NCI-H1092 (cell line): ENCODE data around the gene COA7.
A peak's percentile ranks its signal among the peaks of the same experiment; 100 is the strongest.
"Not testable (repeated sequence)": the region's sequence is repeated elsewhere in the genome, so short reads cannot be mapped to it uniquely, and the experiment has no call there.

Experiments
- DNase-seq: peaks from one replicate; lab custom pipeline; 2025; lab: John Stamatoyannopoulos, UW

The COA7 gene

DNA sequence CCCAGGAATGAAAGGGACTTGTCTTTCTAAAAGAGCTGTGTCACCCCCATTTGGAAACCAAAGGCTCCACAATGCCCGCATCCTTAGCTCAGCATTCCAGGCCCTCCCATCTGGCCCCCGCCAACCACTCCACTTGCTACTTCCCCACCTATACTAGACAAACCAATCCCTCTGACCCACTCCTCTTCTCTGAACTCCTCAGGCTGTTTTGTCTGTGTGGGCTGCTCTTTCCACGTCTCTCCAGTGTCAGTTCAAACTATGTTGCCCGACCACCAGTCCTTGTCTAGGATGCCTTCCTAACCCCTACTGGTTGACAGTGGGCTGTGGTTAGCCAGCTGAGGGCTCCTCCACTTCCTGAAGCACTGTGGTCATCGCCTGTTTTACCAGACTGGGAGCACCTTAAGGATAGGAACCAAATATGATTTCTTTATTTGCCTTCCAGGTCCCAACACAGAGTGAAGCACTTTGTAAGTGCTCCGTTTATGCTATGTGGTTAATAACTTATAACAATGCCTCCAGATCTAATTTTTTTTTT is 8.1 kb upstream of the COA7 start:
- DNase-seq = no peak

DNA sequence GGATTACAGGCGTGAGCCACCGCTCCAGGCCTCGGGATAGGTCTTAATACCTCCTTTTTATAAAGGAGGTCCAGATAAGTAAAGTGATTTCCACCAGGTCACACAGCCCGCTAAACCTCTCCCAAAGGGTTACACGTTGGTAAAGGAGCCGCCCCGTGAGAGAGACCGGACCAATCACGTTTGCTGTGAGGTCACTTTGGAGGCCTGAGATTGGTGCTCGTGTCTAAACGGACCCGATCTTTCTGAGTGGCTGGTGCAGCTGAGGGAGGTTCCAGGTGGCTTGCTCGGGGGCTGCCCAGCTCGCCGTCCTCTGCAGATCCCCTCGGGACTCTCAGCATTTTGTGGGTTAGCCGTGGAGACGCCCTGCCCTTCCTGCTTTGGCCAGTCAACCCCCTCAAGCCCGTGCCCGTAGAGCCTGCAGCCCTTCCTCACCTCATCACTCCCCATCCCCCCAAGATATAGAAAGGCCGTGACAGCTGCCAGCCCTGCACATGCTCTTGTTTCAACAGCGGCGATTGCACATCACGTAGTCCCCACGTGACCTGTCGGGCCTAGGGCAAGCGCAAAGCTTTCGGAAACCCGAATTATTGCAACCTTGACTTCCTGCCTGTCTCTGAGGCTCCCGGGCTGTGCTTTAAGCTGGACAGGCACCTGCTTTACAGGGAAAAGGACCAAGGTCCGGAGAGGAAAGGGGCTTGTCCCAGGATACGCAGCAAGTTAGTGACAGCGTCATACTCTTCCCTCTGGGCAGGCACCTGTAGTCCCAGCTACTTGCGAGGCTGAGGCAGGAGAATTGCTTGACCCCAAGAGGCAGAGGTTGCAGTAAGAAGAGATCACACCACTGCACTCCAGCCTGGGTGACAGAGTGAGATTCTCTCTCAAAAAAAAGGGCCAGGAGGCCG is 5.0 kb upstream of the COA7 start:
- DNase-seq = peak; percentile 79

DNA sequence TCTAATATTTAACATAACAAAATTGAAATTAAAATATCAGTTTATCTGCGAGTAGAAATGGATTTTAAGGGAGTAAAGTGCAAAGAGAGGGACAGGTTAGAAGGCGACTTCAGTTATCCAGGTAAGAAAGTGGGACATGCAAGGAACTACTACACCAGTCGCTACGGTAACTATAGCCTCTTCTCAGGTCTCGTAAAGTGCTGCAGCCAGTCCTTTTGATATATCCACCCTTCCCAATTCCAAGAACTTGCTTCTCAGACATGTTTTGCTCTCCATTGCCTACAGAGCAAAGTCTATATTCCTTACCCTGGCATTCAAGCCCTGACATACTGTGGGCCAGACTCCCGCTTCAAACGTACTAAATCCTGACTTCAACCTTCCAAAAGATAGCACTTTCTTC is 2.5 kb downstream of the COA7 start:
- no peak for DNase-seq

DNA sequence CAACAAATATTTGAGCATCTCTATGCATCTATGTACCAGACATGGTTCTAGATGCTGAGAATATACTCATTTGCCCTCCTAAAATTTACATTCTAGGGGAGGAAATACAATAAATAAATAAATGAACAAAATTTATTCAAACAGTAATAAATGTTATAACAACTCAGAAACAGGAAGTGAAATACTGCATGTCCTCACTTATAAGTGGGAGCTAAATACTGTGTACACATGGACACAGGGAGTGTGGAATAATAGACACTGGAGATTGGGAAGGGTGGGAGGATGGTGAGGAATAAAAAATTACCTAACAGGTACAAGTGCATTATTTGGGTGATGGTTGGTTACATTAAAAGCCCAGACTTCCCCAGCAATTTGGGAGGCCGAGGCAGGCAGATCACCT is 4.3 kb downstream of the COA7 start:
- DNase-seq = no peak

DNA sequence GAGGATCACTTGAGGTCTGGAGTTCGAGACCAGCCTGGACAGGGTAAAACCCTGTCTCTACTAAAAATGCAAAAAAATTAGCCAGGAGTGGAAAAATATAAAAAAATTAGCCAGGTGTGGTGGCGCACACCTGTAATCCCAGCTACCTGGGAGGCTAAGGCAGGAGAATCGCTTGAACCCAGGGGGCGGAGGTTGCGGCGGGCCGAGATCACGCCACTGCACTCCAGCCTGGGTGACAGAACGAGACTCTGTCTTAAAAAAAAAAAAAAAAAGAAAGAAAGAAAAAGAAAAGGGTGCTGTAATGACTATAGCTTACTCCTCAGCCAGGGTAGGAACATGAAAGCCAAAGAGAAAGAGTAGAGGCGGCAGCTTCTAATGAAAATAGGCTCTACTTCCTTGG is 4.8 kb downstream of the COA7 start:
- not testable (repeated sequence) for DNase-seq

DNA sequence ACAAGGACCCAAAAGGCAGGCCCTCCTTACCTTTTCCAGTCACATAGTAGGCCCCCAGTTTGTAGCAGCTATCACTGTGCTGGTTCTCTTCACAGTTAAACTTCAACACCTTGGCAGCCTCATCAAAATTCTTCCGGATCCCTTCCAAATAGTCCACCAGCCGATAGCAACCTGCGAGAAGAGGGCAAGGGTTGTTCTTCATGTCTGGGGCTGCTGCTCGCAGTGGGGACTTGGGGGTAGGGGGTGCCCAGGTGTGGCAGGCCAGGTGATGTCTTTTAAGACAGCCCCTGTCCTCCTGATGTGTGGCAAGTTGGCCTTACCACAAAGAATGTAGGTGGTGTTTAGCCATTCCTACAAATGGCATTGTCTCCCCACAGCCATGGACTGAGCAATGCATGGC is 5.5 kb downstream of the COA7 start:
- no peak for DNase-seq

DNA sequence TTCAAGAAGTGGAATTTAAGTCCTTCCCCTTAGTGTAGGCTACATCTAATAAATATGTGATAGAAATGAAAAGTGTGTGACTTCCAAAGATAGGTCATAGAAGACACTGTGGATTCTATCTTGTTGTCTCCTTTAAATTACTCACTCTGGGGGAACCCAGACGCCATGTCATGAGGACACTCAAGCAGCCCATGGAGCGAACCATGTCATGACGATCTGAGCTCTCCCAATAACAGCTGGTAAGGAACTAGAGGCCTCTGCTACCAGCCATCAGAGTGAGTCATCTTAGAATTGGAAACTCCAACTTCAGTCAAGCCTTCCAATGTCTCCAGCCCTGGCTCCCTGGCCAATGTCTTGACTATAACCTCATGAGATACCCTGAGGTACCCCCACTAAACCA is 6.3 kb downstream of the COA7 start:
- no peak for DNase-seq

DNA sequence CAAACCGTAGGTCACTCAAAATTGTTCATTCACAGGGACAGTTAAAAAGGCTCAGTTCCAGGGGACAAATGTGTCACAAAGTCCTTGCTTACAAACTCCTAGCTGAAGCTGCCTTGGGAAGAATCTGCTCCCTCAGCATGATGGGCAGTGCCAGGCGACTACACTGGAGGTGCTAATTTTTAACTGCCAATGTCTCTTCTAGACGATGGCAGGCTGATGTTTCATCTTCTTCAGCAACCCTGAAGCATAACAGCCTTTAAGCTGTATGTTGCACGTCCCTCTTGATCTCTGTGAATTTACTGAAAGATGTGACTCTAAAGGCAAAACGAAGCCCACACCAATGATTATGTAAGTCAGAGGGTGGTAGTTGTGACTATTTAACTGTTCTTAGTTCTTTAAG is 11.3 kb downstream of the COA7 start:
- no peak for DNase-seq

DNA sequence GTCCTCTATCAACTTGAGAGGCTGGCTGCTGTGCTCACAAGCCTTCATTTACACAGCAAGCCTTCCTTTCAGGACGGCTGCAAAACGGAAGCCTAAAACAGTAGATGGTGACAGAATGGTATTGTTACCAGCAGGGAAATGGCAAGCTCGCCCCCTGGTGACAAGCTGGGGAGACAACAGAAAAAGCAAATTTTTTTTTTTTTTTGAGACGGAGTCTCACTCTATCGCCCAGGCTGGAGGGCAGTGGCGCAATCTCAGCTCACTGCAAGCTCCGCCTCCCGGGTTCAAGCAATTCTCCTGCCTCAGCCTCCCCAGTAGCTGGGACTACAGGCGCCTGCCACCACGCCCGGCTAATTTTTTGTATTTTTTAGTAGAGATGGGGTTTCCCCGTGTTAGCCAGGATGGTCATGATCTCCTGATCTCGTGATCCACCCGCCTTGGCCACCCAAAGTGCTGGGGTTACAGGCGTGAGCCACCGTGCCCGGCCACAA is 11.8 kb downstream of the COA7 start:
- not testable (repeated sequence) for DNase-seq

DNA sequence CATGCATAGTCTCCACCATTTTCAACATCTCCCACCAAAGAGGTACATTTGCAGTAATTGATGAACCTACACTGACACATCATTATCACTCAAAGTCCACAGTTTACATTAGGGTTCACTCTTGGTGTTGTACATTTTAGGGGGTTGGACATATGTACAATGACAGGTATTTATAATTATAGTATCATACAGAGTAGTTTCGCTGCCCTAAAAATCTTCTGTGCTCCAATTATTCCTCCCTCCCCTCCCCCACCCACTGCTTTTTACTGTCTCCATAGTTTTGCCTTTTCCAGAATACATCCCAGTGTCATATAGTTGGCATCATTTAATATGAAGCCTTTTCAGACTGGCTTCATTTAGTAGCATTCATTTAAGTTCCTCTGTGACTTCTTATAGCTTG is 13.6 kb downstream of the COA7 start:
- no peak for DNase-seq

DNA sequence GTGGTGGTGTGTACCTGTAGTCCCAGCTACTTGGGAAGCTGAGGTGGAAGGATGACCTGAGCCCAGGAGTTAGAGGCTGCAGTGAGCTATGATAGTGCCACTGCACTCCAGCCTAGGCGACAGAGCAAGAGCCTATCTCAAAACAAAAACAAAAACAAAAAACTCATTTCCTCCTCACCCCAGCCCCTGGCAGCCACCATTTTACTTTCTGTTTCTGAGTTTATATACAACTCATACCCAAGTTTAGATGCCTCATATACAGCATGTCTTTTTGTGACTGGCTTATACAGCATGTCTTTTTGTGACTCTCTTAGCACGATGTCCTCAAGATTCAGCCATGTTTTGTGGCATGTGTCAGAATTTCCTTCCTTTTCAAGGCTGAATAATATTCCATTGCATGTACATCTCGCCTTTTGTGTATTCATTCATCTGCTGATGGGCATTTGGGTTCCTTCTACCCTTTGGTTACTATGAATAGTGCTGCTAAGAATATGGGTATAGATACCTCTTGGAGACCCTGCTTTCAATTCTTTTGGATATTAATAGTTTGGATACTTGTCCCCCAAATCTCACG is 14.7 kb downstream of the COA7 start:
- DNase-seq = no peak

DNA sequence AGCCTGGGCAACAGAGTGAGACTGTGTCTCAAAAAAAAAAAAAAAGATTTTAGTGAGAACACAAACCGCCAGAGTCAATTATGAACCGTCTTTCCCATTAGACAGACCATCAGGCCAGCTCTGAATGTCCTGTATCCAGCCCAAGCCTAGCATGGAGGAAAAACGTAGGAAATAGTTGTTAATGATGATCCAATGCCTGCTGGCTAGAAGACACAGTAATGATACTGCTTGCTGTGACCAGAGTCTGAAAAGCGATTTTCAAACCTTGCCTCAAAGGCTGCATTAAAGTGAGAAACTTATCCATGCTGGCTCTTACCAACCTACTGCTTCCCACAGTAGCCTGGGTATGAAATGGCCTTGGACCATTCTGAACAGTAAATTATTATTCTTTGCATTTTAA is 17.0 kb downstream of the COA7 start:
- DNase-seq = no peak

DNA sequence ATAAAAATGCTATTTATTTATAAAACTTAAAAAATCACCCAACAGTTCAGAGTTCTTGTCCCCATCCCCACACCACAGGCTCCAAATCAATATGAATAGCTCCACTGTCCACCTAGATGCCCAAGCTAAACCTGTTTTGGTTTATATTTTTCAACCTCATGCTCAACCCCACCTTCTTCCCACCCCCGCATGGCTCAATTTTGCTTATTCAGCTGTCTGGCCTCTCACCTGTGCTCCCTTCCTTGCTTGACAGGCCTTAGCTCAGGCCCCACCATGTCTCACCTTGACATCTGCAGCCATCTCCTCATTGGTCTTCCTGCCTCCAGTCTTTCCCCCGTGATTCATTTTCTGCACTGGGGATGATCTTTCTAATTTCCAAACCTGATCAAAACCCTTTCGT is 17.8 kb downstream of the COA7 start:
- no peak for DNase-seq

DNA sequence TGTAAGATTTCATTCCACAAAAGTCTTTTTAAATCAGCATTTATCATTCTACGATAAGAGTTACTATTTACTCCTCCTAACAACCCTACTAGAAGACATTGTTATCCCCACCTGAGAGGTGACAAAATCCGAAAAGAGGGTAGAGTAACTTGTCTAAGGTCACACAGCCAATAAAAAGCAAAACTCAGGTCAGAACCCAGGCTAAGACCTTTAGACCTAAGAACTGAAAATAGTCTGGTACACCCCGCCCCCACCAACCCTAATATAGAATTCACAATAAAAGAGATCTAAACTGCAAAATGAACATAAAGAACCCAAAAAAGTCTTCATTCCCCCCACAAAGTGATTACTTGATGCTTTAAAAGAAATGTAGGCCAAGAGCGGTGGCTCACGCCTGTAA is 18.6 kb downstream of the COA7 start:
- no peak for DNase-seq

DNA sequence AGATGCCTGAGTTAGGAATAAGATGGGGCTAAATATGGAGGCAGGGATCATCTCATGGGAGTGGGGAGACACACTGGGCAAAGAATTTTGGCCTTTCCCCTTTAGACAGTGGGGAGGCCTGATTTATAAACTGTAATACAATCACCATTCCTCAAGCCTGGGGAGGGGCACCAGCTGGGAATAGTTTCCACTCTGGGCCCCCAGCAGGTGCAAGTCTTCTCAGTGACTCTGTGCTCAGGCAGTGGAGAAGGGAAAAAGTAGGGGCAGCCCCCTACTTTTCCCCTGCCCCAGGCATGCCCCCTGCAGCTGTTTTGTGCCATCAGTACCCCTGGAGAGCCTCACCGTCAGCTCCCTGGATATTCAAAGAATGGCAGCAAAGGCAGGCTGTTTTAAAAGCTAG is 19.1 kb downstream of the COA7 start:
- no peak for DNase-seq

DNA sequence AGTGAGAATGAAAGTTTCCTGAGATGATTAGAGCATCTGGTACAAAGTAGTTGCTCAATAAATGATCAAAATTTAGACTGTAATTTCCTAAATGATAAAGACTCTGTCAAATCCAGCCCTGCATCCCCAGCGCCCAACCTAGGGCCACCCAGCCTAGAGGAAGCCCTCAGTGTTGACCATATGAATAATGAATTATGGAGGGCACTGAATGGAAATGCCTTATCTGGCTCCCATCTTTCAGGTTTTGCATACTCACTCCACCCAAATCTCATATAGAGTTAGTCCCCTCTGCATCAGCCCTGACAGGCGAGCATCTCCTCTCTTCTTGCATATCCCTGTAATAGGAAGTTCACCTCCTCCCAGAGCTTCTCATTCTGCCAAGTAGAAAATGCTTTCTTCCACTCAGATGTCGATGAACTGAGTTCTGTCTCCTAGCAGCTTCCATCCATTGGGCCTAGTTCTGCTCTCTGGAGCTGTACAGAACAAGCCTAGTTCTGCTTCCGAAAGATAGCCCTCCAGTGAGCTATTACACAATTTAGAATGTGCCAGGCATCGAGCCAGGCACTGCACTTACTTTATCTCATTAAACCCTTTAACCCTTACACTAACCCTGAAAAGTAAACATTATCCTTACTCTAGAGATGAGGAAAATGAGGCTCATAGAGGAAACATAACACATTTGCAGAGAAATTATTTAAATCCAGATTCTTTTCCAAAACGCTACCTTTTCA is 20.9 kb downstream of the COA7 start:
- DNase-seq = no peak

DNA sequence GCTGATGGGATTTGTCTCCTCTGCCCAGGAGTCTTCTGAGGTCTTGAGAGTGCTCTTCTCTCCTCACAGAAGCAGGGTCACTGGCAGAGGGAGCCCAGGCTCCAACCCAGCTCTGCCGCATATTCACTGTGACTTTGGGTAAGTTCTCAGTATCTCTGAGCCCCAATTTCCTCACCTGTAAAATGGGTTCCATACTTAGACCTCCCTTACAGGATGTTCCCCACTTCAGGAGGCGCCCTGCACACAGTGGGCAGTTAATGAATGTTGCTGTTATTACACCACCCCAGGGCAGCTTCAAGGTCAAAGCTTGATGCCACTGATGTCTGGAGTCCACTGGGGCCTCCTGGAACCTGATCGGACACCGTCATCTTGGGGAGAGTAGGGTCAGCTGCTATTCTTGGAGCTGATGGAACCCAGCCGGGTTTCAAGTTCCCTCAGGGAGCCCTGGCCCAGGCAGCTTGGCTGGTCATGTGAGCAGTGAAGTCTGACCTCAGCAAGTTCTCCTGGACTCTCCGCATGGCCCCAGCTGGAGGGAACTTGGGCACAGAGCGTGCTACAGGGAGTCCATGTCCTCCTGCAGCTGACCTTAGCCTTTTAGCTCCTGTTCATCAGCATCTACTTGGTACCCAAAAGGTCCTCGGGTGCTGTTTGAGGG is 21.8 kb downstream of the COA7 start:
- no peak for DNase-seq

DNA sequence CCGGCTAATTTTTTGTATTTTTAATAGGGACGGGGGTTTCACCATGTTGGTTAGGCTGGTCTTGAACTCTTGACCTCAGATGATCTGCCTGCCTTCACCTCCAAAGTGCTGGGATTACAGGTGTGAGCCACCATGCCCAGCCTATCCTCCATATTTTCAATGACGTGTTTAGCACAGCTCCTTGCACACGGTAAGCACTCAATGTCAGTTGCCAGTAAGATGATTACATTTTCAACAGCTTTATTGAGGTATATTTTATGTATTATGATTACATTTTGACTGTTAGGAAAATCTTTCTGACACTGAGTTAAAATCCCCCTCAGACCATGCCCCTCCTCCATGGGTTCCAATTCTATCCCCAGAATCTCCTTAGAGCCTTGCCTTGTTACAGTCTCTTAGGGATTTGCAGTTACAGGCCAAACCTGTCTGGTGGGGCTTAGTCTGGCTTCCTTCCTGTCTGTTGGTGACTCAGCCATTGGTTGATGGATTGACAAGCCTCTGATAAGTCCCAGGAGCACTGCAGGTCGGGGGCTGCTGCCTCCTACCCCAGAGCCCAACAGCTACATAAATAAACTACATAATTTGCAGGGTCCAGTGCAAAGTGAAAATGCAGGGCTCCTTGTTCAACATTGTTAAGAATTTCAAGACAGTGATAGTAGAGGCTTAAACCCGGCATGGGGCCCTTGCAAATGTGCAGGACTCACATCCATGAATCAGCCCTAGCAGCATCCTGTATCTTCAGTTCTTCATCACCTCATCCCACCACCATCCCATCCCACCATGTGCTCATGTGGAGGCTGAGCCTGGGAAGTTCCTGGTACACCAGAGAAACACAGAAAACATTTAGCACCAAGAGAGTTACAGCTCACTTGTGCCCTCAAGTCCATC is 23.4 kb downstream of the COA7 start:
- DNase-seq = no peak

DNA sequence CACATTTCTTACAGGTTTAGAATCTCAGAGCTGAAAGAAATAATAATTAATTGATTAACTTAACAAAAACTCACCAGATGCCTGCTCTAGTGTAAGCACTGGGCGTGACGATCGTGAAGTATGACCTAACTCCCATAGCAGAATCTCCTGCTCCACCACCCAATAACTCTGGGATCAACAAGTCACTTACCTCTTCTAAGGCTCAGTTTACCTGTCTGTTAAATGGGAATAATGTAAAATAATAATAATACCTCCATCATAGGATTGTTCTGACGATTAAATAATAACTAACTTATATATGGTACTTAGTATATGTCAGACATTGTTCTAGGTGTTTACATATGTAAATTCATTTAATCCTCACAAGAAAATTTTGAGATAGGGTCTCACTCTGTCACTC is 24.6 kb downstream of the COA7 start:
- DNase-seq = no peak

DNA sequence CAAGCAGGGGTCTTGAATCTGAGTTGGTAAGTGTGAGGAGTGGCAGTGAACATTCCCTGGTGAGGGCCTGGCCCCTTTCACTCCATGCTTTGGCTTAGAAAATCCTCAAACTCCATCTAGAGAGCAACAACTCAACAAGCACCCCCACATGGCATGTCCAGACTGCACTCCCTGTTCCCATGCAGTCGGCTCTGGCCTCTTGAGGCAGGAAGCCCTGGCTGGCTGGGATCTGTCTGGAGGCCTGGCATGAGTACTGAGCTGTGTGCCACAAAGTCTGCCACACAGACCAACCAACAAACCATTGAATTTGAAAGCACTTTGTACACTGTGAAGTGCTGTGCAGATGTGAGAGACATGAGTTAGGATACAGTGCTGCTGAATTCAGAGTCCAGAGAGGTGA is 25.2 kb downstream of the COA7 start:
- DNase-seq = no peak

DNA sequence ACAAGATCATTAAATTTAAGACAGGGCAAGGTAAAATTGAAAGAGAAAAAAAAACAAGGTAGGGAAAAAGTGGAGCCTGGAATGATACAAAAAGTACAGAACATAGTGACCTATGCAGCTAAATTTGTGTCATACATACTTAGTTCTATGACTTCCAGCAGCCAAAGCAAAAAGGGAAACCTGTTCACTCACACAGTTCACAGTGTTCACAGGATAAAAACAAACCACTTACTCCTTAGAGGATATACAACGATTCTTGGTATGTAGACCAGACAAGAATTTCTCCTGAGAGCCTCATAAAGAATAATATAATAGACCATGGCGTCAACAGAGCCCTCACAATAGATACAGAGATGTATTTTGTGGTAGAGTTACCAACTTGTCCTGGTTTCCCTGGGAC is 27.5 kb downstream of the COA7 start:
- DNase-seq = no peak
